Stimulated activated CD4-positive, alpha-beta T cell treated with anti-CD3 and anti-CD28 coated beads, Interleukin-4, amount 100 ng/mL, for 4 hours (primary cell): ENCODE measurements around the gene CEBPG.

Experiments
- DNase-seq, 2 experiments: peaks; one replicate each; pipeline ENCODE4 v3.0.0-alpha.2; 2020

The CEBPG gene

GRCh38 chr19:33373453-33374235 is at the start of gene CEBPG:
CEBPG (plus strand) TSS chr19:33373709; CDS start chr19:33379240, 5,531 bp downstream.
- DNase-seq: peak; percentile 92 to 94

GRCh38 chr19:33324628-33325027 is 48.9 kb upstream of the CEBPG start:
- DNase-seq: no peak

- no peak for DNase-seq
Observed at GRCh38 chr19:33325920-33326319, 47.6 kb upstream of the CEBPG start.

GRCh38 chr19:33329060-33329459 is 44.4 kb upstream of the CEBPG start:
- DNase-seq: no peak

- DNase-seq: no peak
Observed at GRCh38 chr19:33329736-33330135, 43.8 kb upstream of the CEBPG start.

- DNase-seq: no peak
Observed at GRCh38 chr19:33332248-33332647, 41.3 kb upstream of the CEBPG start.

GRCh38 chr19:33333151-33333550 is 40.4 kb upstream of the CEBPG start:
- DNase-seq: no peak

GRCh38 chr19:33333642-33334041 is 39.9 kb upstream of the CEBPG start:
- no peak for DNase-seq

GRCh38 chr19:33334271-33334670 is 39.2 kb upstream of the CEBPG start:
- DNase-seq: no peak

GRCh38 chr19:33335446-33335845 is 38.1 kb upstream of the CEBPG start:
- DNase-seq: no peak

- DNase-seq: no peak
Observed at GRCh38 chr19:33339016-33339984, 34.2 kb upstream of the CEBPG start.

GRCh38 chr19:33340991-33341390 is 32.5 kb upstream of the CEBPG start:
- no peak for DNase-seq

- no peak for DNase-seq
Observed at GRCh38 chr19:33343301-33343700, 30.2 kb upstream of the CEBPG start.

- DNase-seq: no peak
Observed at GRCh38 chr19:33343859-33344572, 29.5 kb upstream of the CEBPG start.

GRCh38 chr19:33344573-33344925 is 29.0 kb upstream of the CEBPG start:
- no peak for DNase-seq

- no peak for DNase-seq
Observed at GRCh38 chr19:33345163-33345562, 28.3 kb upstream of the CEBPG start.

- DNase-seq: no peak
Observed at GRCh38 chr19:33346665-33347064, 26.8 kb upstream of the CEBPG start.

- DNase-seq: no peak
Observed at GRCh38 chr19:33347300-33347699, 26.2 kb upstream of the CEBPG start.

- no peak for DNase-seq
Observed at GRCh38 chr19:33348301-33349010, 25.1 kb upstream of the CEBPG start.

- DNase-seq: no peak
Observed at GRCh38 chr19:33349319-33350289, 23.9 kb upstream of the CEBPG start.
